Sigmoid colon (tissue), 7 donors: ENCODE results near the gene GSG1L. TPM values are rescaled to one million over a fixed set of nuclear protein-coding genes. Genes with fewer than 3 reads are reported as not detected.

Source experiments
- DNase-seq: peaks from one replicate; pipeline ENCODE4 v3.0.0-alpha.2; 2019
- H3K27ac ChIP-seq, 4 donors: fragments of 200-600 bp; sonication (generic); one replicate each; pipeline ENCODE4 v1.5.1; 2016 to 2019; ENCODE audit warnings: mild to moderate bottlenecking in 1 of 4
- H3K27me3 ChIP-seq, 3 donors: fragments of 200-600 bp; sonication (generic); one replicate each; pipeline ENCODE4 v1.5.1; 2019; ENCODE audit warnings: mild to moderate bottlenecking in 1 of 3
- H3K36me3 ChIP-seq, 4 donors: fragments of 200-600 bp; sonication (generic); one replicate each; pipeline ENCODE4 v1.5.1; 2016 to 2019
- H3K4me1 ChIP-seq, 4 donors: fragments of 200-600 bp; sonication (generic); one replicate each; pipeline ENCODE4 v1.5.1; 2017 to 2019
- H3K4me3 ChIP-seq, 4 donors: fragments of 200-600 bp; sonication (generic); one replicate each; pipeline ENCODE4 v1.5.1; 2017 to 2019; ENCODE audit warnings: mild to moderate bottlenecking in 2 of 4, moderate library complexity in 1 of 4
- H3K9me3 ChIP-seq, 4 donors: fragments of 200-600 bp in 3 of 4; sonication (generic) in 3 of 4; one replicate each; pipeline versions ENCODE4 v1.5.1 to v1.6.1; 2013 to 2019
- EP300 ChIP-seq, 4 donors: sonication (generic); formaldehyde crosslinking; IDR thresholded peaks; one replicate each; pipeline ENCODE4 v1.6.1; 2017; ENCODE audit warnings: antibody characterized with exemption in 4 of 4
- POLR2A ChIP-seq, 2 donors: fragments of 450-650 bp; IDR thresholded peaks; one replicate each; pipeline ENCODE4 v1.6.1; 2016; ENCODE audit warnings: antibody characterized with exemption in 2 of 2, mild to moderate bottlenecking in 2 of 2, moderate library complexity in 2 of 2
- POLR2AphosphoS5 ChIP-seq, 4 donors: sonication (generic); formaldehyde crosslinking; IDR thresholded peaks; one replicate each; pipeline ENCODE4 v1.6.1; 2017; ENCODE audit warnings: antibody characterized with exemption in 4 of 4
- WGBS, 2 donors: extraction: QIAGEN DNeasy Blood & Tissue Kit; methylation state at CpG; one replicate each; pipeline ENCODE4 v1.1.7; 2013; 5-methylcytosine and 5-hydroxymethylcytosine counted together
- intact Hi-C: fragments of 100-400 bp; cut with DNase I; formaldehyde crosslinking; loops from one replicate; pipeline ENCODE4 v1.15.1; 2023
- polyA plus RNA-seq, 3 donors: library from polyadenylated mRNA; stranded (reverse); fragments of 200-250 nt; gene quantifications; one replicate each; pipeline ENCODE4 v1.2.3, GENCODE V29; 2013
- total RNA-seq, 4 donors: library from RNA; depleted of rRNA; stranded (reverse); fragments of >200 nt; gene quantifications; one replicate each; pipeline ENCODE4 v1.1.0, GENCODE V29; 2016
- TF ChIP-seq, protein P1 (sequence below), 4 experiments: fragments of 450-650 bp in 3 of 4; fragments of 200-600 bp in 1 of 4; IDR thresholded peaks; one replicate each; pipeline ENCODE4 v1.5.1; 2016 to 2019; ENCODE audit warnings: antibody characterized with exemption in 4 of 4, mild to moderate bottlenecking in 3 of 4, moderate library complexity in 2 of 4
- donor health status: healthy with polysubstance abuse.
- donor health status: Bipolar disorder and iron deficiency.
- donor health status: healthy.

Gene GSG1L
- total and polyA plus RNA-seq, 7 donors, result 0.25 to 0.66 (median 0.36) TPM; not detected in 2

DNA sequence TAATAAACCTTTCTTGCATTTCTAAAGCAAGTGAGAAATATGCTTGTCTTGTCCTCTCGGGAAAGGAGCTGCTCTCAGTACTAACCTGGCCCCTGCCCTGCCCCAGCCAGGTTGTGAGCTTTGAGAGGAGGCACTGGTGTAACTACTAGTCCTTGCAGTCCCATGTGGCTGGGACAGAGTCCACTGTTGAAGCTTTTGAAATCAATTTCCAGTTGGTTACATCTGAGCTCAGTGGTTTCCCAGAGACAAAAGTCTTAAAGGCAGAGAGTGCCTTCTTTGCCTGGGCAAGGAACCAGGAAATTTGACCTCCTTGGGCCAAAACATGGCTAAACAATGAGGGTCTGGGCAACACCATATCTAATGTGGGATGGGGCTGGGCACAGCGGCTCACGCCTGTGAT lies 48.7 kb downstream of the GSG1L start:
- intact Hi-C loops, result no loop called here
- no peaks in the 10 kb centered on the region for H3K4me1 ChIP-seq
- 73 to 89% methylated on average over 3 of the region's 3 CpGs for WGBS, 2 donors
- peaks cover 0 to 5% (median 0%) of the 10 kb centered on the region in 3 donors for H3K27me3 ChIP-seq
- H3K36me3 ChIP-seq, result no peaks in the 10 kb centered on the region
- no peak overlapping the region for H3K27ac ChIP-seq
- DNase-seq, result no peak
- H3K4me3 ChIP-seq, result no peak overlapping the region
- H3K9me3 ChIP-seq, result no peaks in the 10 kb centered on the region
- TF ChIP-seq POLR2AphosphoS5 (IDR thresholded peaks at IDR 0.05) (no peak), POLR2A (IDR thresholded peaks at IDR 0.05) (no peak), EP300 (IDR thresholded peaks at IDR 0.05) (no peak)
- TF ChIP-seq, protein P1, sequence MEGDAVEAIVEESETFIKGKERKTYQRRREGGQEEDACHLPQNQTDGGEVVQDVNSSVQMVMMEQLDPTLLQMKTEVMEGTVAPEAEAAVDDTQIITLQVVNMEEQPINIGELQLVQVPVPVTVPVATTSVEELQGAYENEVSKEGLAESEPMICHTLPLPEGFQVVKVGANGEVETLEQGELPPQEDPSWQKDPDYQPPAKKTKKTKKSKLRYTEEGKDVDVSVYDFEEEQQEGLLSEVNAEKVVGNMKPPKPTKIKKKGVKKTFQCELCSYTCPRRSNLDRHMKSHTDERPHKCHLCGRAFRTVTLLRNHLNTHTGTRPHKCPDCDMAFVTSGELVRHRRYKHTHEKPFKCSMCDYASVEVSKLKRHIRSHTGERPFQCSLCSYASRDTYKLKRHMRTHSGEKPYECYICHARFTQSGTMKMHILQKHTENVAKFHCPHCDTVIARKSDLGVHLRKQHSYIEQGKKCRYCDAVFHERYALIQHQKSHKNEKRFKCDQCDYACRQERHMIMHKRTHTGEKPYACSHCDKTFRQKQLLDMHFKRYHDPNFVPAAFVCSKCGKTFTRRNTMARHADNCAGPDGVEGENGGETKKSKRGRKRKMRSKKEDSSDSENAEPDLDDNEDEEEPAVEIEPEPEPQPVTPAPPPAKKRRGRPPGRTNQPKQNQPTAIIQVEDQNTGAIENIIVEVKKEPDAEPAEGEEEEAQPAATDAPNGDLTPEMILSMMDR (IDR thresholded peaks at IDR 0.05), result no peak

DNA sequence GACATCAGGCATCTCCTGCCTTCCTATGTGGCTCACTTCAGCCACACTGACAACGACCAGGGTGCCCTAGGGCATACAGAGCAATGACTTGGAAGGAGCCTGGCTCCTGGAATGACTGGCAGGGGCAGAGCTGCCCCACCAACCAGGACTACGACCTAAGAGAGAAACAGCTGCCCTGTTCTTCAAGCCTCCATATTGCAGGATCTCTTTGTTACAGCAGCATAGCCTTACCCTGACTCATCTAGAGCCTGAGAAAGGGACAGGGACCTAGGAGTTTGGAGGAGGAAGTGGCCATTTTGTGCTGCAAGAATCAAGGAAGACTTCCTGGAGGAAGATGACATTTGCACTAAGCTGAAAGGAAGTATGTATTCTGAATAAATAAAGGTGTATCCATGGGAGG lies 49.6 kb downstream of the GSG1L start:
- intact Hi-C loops, result no loop called here
- Histone ChIP-seq H3K9me3 (no peaks in the 10 kb centered on the region), H3K27ac (no peak overlapping the region), H3K4me3 (no peak overlapping the region), H3K36me3 (no peaks in the 10 kb centered on the region), H3K27me3 (peaks cover 0 to 5% (median 0%) of the 10 kb centered on the region in 3 donors), H3K4me1 (no peaks in the 10 kb centered on the region)
- TF ChIP-seq EP300 (IDR thresholded peaks at IDR 0.05) (no peak), POLR2A (IDR thresholded peaks at IDR 0.05) (no peak), POLR2AphosphoS5 (IDR thresholded peaks at IDR 0.05) (no peak)
- TF ChIP-seq, protein P1 (IDR thresholded peaks at IDR 0.05), result no peak
- 49 to 72% methylated on average over 2 of the region's 2 CpGs for WGBS, 2 donors
- no peak for DNase-seq

DNA sequence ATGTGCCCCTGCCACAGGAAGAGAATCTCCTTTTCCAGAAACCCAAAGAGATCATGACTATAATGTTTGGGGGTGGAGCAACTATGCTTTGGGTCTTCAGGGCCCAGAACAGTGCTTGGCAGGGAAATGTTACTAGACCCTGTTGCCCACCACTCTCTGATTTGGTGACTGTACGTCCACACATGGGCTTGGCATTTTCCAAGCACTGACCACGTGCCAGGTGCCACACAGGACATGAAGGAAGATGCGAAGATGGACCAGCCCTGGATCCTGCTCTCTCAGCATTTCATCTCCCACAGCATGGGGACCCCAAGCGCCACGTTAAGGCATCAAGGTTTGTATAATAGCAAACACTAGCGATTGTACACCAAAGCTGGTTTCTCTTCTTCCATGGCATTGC lies 50.1 kb downstream of the GSG1L start:
- H3K36me3 ChIP-seq, result no peaks in the 10 kb centered on the region
- H3K27ac ChIP-seq, result no peak overlapping the region
- 71 to 84% methylated on average over 6 of the region's 6 CpGs for WGBS, 2 donors
- intact Hi-C loops, result no loop called here
- DNase-seq, result no peak
- no peak overlapping the region for H3K4me3 ChIP-seq
- TF ChIP-seq EP300 (IDR thresholded peaks at IDR 0.05), result no peak
- no peak for TF ChIP-seq POLR2AphosphoS5 (IDR thresholded peaks at IDR 0.05)
- TF ChIP-seq, protein P1 (IDR thresholded peaks at IDR 0.05), result no peak
- TF ChIP-seq POLR2A (IDR thresholded peaks at IDR 0.05), result no peak
- peaks cover 0 to 5% (median 0%) of the 10 kb centered on the region in 3 donors for H3K27me3 ChIP-seq
- H3K9me3 ChIP-seq, result no peaks in the 10 kb centered on the region
- no peaks in the 10 kb centered on the region for H3K4me1 ChIP-seq

DNA sequence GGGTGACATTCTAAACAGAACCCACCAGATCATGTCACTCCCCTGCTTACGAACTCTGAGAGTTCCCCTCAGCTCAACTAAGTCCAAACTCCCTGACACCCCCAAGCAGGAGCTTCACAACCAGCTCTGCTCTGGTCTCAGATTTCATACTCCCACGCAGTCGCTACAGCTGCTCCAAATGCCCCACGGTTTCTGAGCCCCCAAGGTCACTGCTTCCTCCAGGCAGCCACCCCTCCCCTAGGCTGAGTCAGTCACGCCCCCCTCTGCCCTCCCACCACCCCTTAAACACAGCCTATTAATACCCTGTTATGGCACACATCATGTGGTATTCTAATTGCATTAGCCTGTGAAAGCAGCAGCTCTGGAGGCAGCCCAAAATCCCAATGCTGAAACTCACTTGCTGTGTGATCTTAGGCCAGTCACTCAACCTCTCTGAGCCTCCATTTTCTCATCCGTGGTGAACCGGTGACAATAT lies 51.5 kb downstream of the GSG1L start:
- DNase-seq, result no peak
- TF ChIP-seq EP300 (IDR thresholded peaks at IDR 0.05) (no peak), POLR2AphosphoS5 (IDR thresholded peaks at IDR 0.05) (no peak), POLR2A (IDR thresholded peaks at IDR 0.05) (no peak)
- TF ChIP-seq, protein P1 (IDR thresholded peaks at IDR 0.05), result no peak

DNA sequence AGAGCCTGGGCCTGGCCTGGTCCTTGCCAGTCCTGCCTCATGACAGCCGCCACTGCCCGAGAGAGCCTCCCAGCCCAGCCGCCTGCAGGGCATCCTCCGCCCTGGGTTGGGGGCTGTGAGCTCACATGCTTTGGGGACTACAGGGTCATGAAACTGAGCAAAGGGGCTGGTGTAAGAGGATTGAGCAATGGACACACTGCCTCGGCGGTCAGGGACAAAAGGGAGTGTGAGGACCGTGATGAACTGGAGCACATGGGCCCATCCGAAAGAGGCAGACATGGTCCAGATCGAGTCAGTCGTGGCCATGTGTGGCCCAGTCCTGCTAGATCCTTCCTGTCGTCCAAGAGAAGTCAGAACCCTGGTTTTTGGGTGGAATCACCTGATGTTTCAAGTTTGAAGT lies 52.3 kb downstream of the GSG1L start:
- DNase-seq, result no peak
- Histone ChIP-seq H3K27me3 (peaks cover 0 to 5% (median 0%) of the 10 kb centered on the region in 3 donors), H3K4me1 (no peaks in the 10 kb centered on the region), H3K27ac (no peak overlapping the region), H3K4me3 (no peak overlapping the region), H3K36me3 (no peaks in the 10 kb centered on the region), H3K9me3 (no peaks in the 10 kb centered on the region)
- no peak for TF ChIP-seq EP300 (IDR thresholded peaks at IDR 0.05)
- TF ChIP-seq, protein P1 (IDR thresholded peaks at IDR 0.05), result no peak
- TF ChIP-seq POLR2A (IDR thresholded peaks at IDR 0.05), result no peak
- TF ChIP-seq POLR2AphosphoS5 (IDR thresholded peaks at IDR 0.05), result no peak
- WGBS, 2 donors, result 82 to 89% methylated on average over 11 of the region's 11 CpGs
- intact Hi-C loops, result no loop called here

More for the DNA sequence above, 51.5 kb downstream of the GSG1L start:
- Histone ChIP-seq H3K27me3 (peaks cover 0 to 5% (median 0%) of the 10 kb centered on the region in 3 donors), H3K9me3 (no peaks in the 10 kb centered on the region), H3K36me3 (no peaks in the 10 kb centered on the region), H3K27ac (no peak overlapping the region), H3K4me3 (no peak overlapping the region), H3K4me1 (no peaks in the 10 kb centered on the region)
- 35 to 56% methylated on average over 7 of the region's 7 CpGs for WGBS, 2 donors
- intact Hi-C loops, result no loop called here
